Head of caudate nucleus (tissue), 42 donors: ENCODE measurements around the gene SETD4.
A peak's percentile ranks its signal among the peaks of the same experiment; 100 is the strongest.

Experiments
- DNase-seq, 42 donors: peaks; one replicate each; pipeline versions ENCODE4 v3.0.0 to v3.0.0-alpha.2; 2020 to 2021; ENCODE audit warnings: mixed read lengths in 7 of 42
- intact Hi-C: fragments of 100-400 bp; cut with DNase I; formaldehyde crosslinking; loops from one replicate; pipeline ENCODE4 v1.15.0; 2022

Gene SETD4

DNA sequence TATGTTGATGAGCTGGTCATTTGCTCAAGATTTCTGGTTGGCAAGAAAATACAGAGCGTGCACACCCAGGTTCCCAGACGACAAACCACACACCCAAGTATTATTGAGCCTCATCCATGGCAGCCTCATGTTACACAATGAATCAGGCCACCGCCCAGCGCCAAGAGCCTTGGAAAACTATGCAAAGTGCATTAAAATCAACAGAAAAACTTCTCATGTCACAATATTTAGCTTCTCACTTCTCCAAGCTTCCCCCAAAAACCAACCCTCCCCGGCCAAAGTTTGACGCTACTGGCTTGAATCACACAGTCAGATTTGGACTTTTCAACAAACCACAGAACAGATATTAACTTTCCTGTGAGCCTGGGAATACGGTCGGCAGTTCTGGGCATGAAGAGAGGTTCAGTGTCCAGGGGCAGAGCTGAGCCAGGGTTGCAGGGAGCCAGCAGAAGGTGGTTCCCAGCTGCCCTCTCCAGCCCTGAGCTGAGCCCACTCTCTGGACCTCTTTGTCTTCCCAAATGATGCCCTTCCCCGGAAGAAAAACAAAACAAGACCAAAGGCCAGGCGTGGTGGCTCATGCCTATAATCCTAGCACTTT, 71.1 kb downstream of the SETD4 start:
- peak in 1 of 42 donors; percentile 1 for DNase-seq
- intact Hi-C loops = no loop called here

DNA sequence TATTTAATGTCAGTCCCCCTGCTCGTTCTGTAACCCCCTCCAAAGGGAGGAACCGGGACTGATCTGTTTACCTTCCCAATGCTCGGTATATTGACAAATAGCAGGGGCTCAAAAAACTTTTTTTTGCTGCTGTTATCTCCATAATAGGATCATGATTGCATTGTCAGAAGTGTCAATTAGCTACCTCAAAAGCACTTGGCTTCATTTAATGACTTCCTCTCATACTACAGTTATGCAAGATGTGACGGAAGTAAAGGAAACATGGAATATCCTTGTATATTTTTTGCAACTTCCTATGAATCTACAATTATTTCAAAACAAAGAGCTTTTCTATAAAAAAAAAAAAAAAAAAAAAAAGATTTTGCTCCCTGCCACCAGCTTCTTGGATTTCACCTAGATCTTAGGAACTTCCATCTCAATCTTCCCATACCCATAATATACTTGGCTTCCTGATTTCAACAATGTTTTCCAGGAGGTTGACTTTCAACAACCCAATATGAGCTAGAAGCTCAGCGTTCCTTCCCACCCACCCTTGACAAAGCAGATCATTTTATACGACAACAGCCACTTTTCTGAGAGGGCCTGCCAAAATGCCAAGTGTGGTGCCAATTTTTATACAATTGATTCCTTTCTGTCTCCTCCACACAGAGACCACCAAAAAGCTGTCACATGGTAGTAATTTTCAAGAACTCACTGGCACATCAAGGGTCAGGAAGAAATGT, 71.7 kb downstream of the SETD4 start:
- DNase-seq = no peak
- intact Hi-C loops = no loop called here

DNA sequence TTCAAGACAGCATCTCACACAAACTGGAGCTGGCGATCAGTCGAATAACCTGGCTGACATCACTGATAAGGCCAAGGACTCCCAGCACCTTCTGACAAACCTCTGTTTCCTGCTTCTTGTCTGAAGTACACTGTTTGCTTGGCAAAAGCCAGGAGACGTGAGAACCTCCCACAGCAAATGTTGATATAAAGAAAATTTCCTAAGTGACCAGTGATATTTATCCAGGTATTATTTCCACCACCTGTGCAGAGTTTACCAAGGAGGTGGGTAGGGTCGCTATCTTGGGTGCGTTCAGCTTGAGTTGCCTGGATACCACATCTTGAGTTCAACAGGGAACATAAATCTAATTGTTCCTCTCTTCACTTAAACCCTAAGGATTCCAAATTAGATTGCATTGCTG, 72.9 kb downstream of the SETD4 start:
- intact Hi-C loops = no loop called here
- DNase-seq = no peak

GRCh38 chr21:35984654-35985361, 75.5 kb downstream of the SETD4 start:
- DNase-seq = no peak

More at GRCh38 chr21:35984654-35985361, 75.5 kb downstream of the SETD4 start:
- intact Hi-C loops = no loop called here
